Stimulated activated CD8-positive, alpha-beta memory T cell treated with anti-CD3 and anti-CD28 coated beads, Interleukin-12 subunit alpha, Interleukin-12 subunit beta, amount 100 ng/mL, for 24 hours (primary cell): ENCODE results near the gene LRRC4.

Experiments used
- DNase-seq: peaks from one replicate; pipeline ENCODE4 v3.0.0-alpha.2; 2020; ENCODE audit errors: extremely low read depth

Gene LRRC4

DNA sequence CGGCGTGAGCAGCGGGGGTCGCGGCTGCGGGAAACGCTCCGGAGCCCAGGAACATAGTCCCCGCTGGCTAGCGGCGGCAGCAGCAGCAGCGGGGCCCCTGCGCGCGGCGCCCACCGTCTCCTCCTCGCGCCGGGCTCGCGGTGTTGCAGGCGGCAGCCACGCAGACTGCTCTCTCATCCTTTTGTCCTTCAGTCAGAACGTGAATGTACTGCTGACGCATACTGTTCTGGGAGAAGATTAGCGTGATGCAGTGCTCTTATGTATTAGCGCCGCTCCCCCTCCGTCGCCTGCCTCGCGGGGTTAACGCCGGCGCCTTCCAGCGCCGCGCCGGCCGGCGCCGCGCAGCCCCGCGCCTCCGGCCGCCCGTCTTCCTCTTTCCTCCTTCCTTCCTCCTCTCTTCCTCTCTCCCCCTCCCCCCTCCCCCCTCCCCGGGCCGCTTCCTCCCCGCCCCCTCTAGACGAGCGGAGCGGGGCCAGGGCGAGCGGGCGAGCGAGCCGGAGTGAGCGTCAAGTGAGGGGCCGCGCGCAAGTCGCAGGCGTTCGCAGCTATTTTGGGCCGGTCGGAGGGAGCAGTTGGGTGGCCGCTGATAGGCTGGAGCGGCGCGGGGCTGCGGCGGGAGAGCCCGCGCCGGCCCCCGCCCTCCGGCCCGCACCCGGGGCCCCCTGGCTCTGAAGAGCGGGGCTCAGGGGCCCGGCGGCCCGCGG is 816 bp upstream of the LRRC4 start:
- DNase-seq = peak; percentile 21

DNA sequence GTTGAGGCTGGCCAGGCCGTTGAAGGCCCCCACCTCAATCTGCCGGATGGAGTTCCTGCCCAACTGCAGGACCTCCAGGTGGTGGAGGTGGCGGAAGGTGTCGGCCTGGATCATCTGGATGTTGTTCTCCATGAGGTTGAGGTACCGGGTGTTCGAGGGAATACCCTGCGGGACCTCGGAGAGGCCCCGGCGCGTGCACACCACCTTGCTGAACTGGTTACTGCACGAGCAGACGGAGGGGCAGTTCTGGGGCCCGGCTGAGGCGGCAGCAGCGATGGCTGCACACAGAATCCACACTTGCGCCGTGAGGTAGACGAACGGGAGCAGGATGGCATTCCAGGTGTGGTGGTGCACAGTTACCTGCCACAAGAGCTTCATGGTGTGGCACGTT is 979 bp downstream of the LRRC4 start:
- DNase-seq = no peak

DNA sequence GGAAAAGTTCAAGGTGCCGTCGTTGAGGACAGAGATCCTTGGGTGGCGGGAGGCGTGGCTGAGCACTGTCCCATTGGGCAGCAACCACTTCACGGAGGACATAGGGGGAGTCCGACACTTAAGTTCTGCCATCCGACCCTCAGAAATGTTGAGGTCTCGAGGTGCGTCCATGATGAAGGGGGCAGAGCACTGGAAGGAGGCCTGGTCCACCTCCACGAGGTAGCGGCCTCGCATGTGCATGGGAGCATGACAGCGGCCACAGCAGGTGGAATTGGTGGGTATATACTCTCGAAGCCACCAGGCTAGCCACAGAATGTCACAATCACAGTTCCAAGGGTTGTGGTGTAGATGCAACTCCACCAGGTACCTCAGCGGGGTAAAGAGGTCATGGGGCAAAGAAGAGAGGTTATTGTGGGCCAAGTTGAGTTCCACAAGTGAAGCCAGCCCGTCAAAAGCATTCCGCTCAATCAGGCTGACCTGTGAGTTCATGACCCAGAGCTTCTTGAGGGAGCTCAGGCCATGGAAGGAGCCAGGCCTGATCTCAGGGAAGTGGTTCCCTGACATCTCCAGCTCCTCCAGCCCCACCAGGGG is 1.7 kb downstream of the LRRC4 start:
- DNase-seq = no peak

DNA sequence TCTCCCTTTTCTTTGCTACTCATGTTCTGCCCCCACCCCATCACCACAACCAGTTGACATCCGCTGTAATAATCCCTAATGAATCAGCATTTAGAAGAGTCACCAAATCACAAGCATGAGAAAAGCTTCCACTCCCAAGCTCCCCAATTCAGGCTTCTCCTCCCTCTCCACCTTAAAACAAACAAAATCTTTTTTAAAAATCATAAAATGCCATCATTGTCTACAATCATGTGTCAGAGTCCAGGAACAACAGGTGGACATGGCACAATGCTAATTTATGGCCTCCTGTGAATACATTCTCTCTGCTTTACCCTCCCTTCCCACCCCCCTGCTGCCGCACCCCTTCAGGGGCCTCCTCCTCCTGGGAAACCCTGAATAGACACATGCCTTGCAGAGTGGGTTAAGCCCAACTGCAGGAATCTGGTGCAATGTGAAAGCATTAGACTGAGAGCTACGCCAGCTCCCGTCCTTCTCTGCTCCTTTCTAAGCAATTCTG is 3.7 kb downstream of the LRRC4 start:
- no peak for DNase-seq

DNA sequence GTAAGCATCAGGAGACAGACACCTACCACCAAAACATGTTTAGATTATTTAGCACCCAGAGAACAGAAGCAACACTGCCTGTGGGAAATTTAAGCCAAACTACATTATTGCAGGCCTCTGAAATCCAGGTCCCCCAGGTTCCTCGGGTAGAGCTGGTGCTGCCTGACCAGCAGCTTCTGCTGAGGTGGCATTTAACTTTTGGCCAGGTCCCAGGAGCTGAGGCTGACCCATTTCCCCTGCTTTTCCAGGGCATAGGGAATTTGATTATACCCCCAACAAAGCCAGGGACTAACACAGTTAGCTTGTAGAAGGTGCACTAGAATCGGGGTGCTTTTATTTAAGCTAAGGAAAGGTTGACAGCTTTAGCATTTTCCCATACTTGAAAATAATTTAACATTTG is 4.7 kb downstream of the LRRC4 start:
- no peak for DNase-seq

DNA sequence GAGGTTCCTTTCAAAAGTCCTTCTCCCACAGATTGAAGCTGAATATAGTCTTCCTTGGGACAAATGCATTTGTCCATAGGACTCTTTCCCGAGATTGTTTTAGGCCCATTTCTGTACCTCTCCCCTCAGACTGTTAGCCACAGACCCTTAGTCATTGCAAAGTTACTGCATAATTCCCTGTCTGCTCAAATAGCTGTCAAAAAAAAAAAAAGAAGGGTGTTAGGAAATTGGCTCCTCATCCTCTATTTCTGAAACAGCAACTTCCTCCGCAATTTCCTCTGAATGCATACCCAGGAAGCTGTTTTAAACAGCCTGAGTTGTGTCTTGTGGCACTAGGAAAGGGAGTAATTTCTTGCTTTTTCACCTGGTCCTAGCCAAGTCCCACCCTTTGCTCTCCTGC is 5.4 kb downstream of the LRRC4 start:
- DNase-seq = no peak

DNA sequence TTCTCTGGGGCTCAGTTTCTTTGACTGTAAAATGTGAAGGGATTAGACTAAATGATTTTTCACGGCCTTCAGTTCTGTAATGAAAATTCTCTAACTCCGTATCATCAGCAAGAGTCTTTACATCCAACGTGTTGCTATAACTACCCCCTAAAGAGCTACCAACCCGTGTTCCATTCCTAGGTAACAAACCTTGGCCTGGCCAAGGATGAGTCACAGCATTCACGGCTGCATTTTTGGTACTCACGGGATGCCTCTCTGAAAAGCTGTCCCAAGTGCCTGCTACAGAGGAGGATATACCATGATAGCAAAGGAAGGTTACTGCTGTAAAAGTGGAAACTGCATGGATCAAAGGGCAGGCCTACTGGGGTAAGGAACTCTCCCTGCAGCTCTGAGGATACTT is 5.9 kb downstream of the LRRC4 start:
- no peak for DNase-seq

DNA sequence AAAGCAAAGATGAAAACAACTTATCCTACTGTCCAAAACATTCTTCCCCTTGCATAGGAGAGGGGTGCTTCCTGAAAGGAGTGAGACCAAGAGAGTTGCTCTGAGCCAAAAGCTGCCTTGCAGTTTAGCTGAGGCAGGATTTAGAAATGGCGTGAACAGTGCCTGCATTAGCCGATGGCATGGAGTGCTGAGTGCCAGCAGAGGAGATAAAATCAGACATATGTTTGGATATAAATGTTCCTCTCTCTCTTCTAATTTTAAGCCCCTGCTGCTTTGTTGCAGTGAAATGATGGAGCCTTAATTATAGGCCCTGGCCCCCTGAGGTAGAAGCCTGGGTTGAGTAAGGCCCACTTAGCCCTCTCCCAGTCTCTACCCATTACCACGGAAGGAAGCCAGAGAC is 7.1 kb downstream of the LRRC4 start:
- no peak for DNase-seq

DNA sequence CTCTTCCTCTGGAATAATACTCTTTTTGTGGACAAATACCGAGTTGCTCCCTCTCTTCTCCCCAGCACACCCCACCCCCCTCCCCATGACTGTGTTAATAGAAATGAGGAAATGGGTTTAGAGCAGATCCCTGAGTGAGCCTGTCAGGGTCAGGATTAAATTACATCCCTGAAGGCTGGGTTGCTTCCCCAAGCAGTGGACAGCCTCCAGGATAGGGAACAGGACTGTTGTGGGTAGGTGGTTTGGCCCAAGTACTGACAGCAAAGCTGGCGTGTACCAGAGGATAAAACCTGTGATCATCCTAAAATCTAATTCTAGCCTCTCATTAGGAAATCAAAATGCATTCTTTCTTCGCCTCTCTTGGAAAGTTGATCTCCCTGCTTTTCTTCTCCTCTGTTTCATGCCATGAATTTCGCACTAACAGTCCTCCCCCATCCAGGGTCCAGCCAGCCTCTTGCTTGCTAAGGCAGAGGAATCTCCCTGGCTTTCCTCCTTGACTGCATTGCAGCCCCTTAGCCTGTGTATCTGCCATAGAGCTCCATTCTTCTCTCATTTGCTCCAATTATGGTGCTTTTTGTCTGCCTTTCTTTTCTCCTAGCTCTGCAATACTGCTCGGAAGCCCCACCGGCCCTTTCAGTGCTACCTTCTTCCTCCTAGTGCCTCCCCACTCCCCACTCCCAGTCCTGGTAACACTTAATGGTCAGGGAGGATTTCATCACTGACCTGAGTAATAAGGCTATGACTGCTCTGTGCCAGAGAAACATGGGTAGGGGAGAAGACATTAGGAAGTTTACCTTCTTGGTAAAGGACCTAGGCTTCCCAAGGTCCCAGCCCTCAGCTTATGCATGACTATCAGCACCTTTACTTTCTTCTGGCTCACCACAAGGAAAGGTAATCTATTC is 8.4 kb downstream of the LRRC4 start:
- no peak for DNase-seq

DNA sequence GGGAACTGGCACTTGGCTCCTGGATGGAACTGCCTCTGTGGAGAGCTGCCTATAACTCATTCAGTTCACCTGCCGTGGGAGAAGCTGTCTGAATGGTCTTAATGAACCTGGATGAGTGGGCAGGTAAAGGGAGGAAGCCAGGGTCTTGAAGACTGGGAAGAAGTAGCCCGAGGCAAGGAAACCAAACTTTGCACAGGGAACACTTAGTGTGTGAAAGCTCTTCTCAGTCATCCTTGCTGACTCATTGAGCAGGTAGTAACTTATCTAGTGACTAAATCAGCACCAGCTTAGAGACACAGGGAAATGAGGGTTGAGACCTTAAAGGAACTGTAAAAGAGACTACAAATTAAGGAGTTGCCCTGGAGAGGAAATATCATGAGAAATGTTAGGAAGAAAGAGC is 9.9 kb downstream of the LRRC4 start:
- no peak for DNase-seq

DNA sequence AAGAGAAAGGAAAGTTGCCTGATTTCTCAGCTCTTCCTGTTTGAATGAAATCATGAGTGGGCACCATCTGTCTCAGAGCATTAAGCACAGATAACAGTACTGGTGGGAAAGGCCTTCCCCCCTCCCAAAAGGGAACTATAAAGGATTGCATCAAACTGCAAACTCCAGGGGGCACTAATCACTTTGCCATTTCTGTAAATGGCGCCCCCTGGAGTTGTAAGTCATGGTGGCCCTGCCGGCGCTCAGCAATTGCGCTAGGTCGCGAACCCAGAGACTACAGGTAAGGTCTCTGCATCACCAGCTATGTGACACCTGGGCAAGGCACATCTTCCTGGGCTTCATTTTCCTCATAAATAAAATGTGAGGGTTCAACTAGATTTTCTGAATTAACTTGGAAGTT is 11.1 kb downstream of the LRRC4 start:
- DNase-seq = no peak

DNA sequence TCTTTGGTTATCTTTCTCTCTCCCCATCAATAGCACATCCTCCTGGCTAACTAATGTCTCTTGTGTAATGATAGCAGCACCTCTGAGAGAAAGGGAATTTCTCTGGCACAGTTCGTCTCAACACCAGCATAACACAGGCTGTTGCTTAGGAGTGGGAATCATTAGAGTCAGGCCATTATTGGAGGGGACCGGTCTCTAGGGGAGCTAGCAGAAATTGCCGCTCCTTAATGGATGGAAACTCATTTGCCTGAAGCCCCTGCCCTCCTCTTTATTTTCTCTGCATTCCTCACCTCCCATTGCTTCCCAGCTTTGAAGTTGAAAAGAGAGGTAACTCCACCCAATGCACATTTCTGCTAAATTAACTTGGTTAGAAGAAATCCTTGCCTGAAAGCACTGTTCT is 11.9 kb downstream of the LRRC4 start:
- no peak for DNase-seq

DNA sequence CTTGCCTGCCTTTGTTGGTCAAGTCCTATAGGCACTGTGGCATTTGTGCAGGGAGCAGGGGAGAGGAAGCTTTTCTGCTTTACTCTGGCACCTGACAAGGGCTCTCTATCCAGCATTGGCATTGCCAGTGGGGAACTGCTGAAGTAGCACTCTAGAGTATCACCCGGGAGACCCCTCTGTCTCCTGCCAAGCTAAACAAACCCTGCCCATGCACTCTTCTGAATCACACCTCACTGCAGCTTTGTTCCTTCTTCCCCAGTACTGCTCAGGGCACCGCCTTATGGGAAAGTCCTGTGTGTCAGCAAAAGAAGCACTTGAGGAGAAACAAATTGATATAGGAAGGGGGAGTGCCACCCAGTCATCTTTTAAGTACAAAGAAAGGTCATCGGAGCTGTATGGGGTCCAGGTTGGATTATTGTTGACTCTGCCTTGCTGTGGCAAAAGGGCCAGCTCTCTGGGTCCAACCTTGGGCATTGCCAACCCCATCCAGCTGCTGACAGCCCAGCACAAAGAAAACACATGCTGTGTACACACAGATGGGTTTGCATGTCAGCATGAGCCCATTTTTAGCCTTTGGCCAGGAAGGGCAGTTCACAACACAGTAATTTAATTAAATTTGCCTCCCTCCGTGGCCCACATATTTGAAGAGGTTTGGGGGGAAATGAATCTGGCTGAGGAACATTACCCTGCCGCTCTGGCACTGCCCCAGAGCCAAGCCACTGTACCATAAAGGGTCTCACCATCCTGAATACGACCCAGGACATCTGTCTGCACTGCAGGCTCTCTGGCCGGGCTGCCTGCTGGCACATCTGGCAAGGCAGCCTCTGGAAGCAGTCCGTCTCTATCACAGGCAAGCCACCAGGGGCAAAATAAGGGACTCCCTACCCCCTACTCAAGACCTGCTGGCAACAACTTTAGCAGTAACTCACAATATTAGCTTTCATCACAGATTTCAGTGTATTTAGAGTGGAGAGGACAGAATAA is 13.1 kb downstream of the LRRC4 start:
- DNase-seq = no peak

DNA sequence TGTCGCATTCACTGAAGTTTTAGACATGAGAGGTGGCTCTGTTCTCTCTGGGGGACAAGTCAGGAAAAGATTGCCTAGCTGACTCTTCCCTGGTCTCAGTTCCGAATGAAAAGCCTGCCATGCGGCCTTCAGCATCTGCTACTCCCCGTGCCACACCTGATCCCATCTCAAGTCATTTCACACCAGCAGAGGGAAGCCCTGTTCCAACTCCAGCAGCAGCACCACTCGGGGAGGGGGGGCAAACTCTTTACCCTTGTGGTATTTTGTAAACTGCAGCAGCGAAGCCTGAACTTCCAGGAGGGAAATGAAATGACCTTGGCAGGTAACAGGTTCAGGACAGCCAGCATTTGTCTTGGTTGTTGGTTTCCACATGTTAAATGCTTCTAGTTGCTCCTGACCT is 13.8 kb downstream of the LRRC4 start:
- no peak for DNase-seq

DNA sequence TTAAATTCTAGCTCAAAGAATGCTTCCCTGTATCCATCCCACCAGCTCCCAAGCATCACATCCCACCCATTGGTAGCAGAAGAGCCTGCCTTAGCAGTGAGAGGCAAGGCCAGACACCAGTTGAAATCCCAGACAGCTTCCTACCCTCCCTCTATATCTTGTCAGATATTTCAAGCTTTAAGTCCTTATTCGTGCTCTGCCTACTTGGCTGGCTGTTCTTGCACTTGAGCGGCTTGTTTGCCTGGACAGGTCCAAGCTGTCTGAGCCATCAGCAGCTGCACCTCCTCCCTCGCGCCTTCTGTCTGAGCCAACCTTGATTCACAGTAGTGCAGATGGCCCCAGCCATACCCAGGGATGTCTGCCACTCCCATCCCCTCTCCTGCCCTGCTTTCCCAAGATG is 16.4 kb downstream of the LRRC4 start:
- DNase-seq = no peak

DNA sequence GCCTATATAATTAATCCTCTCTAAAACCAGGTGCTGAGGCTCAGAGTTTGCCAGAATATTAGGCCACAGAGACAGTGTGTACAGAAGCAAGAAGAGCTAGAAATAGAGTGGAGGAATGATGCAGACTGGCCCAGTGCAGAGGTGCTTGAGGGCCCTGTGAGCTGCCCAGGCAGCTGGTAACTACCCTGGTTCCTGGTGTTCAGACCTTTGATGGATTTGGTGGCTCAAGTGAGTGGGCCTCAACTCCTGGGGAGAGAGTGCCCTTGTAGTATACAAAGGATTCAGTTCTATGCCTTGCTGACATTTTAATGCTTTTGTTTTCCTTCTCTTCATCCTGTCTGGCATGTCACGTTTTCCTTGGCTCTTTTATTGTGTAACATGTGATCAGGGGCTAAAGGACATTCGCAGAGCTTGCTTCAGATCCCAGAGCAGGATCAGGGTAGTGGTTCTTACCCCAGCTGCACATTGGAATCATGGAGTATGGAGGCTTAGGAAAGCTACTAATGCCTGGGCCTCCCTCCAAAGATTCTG is 20.0 kb downstream of the LRRC4 start:
- no peak for DNase-seq

DNA sequence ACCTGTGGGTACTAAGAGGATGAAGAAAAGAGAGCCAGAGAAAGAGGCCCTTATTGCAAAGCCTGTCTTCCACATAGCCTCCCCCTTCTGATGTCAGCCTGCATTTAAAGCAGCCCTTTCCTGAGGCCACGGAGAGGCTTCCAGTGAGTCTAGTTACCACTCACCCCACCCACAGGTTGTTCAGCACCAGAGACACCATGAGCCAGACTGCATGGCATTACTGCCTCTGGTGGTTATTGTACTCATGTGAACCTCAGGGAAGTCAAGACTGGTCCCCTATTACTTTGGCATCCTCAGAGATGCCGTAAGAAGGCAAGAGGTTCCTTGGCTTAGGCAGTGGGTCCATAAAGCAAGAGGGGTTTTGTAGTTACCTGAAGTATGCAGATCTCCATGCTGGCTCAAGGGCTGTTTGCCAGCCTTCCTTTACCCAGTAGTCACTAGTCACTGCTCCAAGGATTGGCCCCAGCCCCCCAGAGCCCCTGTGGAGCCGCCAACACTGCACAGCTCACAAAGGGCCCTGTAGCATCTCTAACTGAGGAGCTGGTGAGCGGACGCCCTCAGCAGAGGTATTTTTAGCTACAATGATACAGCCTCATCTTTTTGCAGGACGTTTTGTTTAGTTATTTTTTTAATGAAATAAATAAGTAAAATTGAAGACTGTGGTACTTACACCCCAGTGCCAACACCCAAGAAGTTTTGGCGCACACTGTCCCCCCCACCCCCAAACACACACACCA is 20.7 kb downstream of the LRRC4 start:
- no peak for DNase-seq

DNA sequence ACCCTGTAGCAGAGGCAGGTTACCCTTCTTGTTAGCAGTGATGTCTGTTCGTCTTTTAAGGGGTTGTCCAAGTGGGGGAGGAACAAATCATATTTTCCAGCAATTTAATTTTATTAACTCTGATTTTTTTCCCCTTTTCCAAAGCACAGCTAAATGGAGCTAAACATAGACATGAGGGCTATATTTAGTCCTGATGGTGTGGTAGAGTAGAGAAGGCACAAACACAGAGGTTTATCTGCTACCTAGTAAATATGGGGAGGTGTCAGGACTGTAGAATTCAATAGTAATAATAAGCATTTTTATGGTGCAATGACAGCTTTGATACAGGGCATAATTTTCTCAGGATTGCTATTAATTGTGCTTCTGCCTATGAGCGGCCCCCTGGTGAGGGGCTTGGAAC is 22.5 kb downstream of the LRRC4 start:
- no peak for DNase-seq

DNA sequence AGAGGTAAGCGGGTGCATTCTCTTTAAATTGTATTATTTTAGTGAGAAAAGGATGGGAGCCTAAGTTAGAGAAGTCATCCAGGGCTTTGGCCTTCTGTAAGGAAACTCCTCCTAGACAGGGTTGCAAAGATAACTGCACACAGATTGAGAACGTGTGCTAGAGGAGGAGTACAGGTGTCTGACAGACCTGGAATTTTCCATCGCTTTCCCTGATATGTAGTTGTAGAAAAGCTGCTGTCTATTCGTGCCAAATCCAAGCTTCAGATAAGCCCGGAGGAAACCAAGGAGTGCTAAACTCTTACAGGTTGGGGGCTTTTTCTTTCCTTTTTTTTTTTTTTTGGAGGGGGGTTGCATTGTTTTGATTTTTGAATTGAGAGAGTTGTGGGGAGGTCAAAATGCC is 23.1 kb downstream of the LRRC4 start:
- DNase-seq = no peak

DNA sequence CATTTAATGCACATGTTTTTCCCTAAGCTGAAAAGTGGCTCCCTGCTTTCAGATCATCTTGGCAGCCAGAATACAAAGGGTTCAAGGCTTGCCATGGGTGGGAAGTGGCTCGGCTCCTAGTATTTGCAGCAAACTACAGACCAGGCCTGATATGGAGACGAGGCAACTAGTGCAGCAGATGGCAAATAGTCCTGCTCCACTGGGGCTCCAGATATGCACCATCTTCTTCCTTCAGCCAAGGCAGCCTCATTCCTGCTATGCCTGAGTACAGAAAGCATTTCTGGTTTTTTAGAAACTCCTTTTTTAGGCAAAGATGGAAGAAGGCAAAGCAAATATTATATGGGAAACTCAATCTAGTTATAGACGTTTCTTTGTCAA is 23.9 kb downstream of the LRRC4 start:
- no peak for DNase-seq
